Ovary (tissue), 3 donors: ENCODE measurements around the gene CCDC43.

Experiments
- EP300 ChIP-seq: sonication (generic); formaldehyde crosslinking; IDR thresholded peaks from one replicate; pipeline ENCODE4 v1.6.1; 2017; ENCODE audit warnings: antibody characterized with exemption
- POLR2A ChIP-seq: fragments of 450-650 bp; IDR thresholded peaks from one replicate; pipeline ENCODE4 v1.6.1; 2017; ENCODE audit warnings: antibody characterized with exemption, mild to moderate bottlenecking, moderate library complexity
- TF ChIP-seq, protein P1 (sequence below), 3 donors: fragments of 450-650 bp in 2 of 3; fragments of 200-600 bp in 1 of 3; IDR thresholded peaks; one replicate each; pipeline versions ENCODE4 v1.5.1 to v1.8.0; 2016 to 2022; ENCODE audit warnings: antibody characterized with exemption in 3 of 3, mild to moderate bottlenecking in 1 of 3
- donor health status: DM: no; HTN: no; CAD: no.

DNA sequence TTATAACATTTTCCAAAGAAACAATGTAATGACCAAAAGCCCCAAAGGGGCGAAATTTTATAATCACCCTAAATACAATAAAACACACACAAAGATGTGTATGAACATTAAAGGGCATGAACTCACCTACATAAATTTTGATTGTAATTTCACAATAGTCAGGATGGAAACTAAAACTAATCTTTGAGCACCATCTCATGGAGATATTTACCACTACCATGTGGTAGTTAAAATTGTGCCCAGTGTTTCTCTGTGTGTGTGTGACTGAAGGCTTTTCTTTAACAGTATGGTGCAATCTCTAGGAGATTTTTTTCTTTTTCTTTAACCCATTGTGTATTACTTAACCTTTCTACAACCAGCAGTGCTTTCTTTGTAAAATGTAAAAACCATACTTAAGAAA, 53.0 kb downstream of the CCDC43 start:
- TF ChIP-seq, protein P1, sequence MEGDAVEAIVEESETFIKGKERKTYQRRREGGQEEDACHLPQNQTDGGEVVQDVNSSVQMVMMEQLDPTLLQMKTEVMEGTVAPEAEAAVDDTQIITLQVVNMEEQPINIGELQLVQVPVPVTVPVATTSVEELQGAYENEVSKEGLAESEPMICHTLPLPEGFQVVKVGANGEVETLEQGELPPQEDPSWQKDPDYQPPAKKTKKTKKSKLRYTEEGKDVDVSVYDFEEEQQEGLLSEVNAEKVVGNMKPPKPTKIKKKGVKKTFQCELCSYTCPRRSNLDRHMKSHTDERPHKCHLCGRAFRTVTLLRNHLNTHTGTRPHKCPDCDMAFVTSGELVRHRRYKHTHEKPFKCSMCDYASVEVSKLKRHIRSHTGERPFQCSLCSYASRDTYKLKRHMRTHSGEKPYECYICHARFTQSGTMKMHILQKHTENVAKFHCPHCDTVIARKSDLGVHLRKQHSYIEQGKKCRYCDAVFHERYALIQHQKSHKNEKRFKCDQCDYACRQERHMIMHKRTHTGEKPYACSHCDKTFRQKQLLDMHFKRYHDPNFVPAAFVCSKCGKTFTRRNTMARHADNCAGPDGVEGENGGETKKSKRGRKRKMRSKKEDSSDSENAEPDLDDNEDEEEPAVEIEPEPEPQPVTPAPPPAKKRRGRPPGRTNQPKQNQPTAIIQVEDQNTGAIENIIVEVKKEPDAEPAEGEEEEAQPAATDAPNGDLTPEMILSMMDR (IDR thresholded peaks at IDR 0.05) = peak in 2 of 3 donors; percentile 61 to 63
- no peak for TF ChIP-seq EP300
- no peak for TF ChIP-seq POLR2A
